ENCODE measurements around the gene MAP4K1. TPM values are rescaled to one million over a fixed set of nuclear protein-coding genes. Genes with fewer than 3 reads are reported as not detected.

The MAP4K1 gene
- polyA plus RNA-seq, 2 of the 4 experiments (the other 2 are of a cell fraction), result 1.2 to 2.6 TPM

DNA sequence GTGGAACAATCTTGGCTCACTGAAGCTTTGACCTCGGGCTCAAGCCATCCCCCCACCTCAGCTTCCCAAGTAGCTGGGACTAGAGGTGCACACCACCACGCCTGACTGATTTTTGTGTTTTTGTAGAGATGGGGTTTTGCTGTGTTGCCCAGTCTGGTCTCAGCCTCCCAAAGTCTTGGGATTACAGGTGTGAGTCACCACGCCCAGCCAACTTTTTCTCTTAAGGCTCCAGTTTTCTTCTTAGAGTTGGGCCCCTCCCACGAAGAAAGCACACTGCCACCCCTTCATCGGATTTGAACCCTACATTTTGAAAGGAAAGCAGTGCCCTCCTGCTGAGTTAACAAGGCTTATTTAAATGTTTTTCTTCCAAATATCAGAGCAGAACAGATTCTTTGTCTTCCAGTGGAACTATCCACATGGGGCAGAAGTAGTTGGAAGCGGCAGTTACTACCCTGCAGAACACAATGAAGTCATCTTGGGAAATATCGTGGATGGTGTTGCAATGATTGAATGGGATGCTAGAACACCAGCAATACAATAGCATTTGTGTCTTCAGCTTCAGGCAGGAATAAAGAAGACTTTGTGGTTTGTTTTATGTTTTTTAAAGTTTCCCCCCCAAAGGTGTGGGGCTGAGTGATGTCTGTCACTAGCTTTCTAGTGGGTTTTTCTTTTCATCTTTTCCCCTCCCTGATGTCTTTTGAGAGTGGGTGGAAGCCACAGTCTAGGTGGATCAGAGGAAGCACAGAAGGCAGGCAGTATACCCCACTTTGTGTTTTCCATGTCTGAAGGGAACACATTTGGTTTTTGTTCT lies 38.6 kb upstream of the MAP4K1 start (continued):
- TF ChIP-seq, protein P1, sequence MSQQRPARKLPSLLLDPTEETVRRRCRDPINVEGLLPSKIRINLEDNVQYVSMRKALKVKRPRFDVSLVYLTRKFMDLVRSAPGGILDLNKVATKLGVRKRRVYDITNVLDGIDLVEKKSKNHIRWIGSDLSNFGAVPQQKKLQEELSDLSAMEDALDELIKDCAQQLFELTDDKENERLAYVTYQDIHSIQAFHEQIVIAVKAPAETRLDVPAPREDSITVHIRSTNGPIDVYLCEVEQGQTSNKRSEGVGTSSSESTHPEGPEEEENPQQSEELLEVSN (IDR thresholded peaks at IDR 0.05; ENCODE audit: borderline replicate concordance, low read depth), result no peak
- TF ChIP-seq RNF2 (IDR thresholded peaks at IDR 0.05; ENCODE audit: borderline replicate concordance, low read depth), result no peak
- TF ChIP-seq HEYL (CRISPR knock-in tag; IDR thresholded peaks at IDR 0.05), result no peak
- no peak for TF ChIP-seq CHD4 (IDR thresholded peaks at IDR 0.05; ENCODE audit: borderline replicate concordance)
- no peak for TF ChIP-seq ZFP36 (IDR thresholded peaks at IDR 0.05; ENCODE audit: borderline replicate concordance, partially characterized antibody)
- TF ChIP-seq BHLHE40 (IDR thresholded peaks at IDR 0.05; ENCODE audit: low read depth, low read length), result no peak
- TF ChIP-seq, protein P2, sequence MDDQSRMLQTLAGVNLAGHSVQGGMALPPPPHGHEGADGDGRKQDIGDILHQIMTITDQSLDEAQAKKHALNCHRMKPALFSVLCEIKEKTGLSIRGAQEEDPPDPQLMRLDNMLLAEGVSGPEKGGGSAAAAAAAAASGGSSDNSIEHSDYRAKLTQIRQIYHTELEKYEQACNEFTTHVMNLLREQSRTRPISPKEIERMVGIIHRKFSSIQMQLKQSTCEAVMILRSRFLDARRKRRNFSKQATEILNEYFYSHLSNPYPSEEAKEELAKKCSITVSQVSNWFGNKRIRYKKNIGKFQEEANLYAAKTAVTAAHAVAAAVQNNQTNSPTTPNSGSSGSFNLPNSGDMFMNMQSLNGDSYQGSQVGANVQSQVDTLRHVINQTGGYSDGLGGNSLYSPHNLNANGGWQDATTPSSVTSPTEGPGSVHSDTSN (IDR thresholded peaks at IDR 0.05), result no peak
- TF ChIP-seq, protein P3, sequence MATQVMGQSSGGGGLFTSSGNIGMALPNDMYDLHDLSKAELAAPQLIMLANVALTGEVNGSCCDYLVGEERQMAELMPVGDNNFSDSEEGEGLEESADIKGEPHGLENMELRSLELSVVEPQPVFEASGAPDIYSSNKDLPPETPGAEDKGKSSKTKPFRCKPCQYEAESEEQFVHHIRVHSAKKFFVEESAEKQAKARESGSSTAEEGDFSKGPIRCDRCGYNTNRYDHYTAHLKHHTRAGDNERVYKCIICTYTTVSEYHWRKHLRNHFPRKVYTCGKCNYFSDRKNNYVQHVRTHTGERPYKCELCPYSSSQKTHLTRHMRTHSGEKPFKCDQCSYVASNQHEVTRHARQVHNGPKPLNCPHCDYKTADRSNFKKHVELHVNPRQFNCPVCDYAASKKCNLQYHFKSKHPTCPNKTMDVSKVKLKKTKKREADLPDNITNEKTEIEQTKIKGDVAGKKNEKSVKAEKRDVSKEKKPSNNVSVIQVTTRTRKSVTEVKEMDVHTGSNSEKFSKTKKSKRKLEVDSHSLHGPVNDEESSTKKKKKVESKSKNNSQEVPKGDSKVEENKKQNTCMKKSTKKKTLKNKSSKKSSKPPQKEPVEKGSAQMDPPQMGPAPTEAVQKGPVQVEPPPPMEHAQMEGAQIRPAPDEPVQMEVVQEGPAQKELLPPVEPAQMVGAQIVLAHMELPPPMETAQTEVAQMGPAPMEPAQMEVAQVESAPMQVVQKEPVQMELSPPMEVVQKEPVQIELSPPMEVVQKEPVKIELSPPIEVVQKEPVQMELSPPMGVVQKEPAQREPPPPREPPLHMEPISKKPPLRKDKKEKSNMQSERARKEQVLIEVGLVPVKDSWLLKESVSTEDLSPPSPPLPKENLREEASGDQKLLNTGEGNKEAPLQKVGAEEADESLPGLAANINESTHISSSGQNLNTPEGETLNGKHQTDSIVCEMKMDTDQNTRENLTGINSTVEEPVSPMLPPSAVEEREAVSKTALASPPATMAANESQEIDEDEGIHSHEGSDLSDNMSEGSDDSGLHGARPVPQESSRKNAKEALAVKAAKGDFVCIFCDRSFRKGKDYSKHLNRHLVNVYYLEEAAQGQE (IDR thresholded peaks at IDR 0.05), result no peak

DNA sequence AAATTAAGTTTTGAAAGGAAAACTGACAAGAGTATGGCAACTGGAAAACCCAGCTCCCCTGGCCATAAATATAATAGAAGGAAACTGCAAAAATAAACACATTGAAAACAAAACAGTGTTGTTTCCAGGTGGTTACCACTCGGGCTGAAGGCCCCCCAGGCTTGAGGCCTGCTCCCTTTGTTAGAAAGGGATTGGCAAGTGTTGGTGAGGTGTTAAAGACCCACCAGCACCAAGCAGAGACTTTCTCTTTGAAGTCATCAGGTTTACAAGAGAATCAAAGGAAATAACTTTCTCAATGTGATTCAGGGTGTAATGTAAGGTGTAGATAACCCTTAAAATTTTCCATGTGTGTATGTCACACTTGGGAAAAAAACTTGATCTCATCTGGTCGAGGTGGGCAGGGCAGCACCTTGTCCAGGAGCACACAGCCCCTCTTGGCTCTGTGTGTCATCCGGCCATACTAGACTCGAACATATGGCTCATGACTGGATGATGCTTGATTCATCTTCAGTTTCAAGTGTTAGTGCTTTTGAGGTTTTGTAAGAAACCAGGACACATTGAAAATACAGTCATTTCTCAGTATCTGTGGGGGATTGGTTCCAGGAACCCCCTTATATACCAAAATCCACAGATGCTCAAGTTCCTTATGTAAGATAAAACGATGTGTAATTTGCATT lies 37.5 kb upstream of the MAP4K1 start:
- FAIRE-seq (peak; percentile 78), ATAC-seq (no peak), DNase-seq (ENCODE audit: low read depth in 1 of 2, low spot score in 1 of 2) (no peak)
- Histone ChIP-seq H3K4me1 (peaks cover 97% of the 10 kb centered on the region), H3K4me3 (peak overlapping the region; percentile 3; the same call in 1 of the 3 replicates), H3K27ac (peak overlapping the region; percentile 87 to 91), H3K4me2 (peak overlapping the region; percentile 83), H3K9me3 (no peaks in the 10 kb centered on the region)
- CTCF ChIA-PET, result interaction anchor here (0.8 to 20.1 kb wide), 8 partner anchors 7 to 75 kb away, joined by 3 to 336 read pairs (median 12); partner anchors contain the start of gene ACTN4
- POLR2A ChIA-PET, result interaction anchor here (4.6 kb wide), 1 partner anchor 28 kb away, joined by 38 read pairs; no protein-coding TSS in a partner anchor
- 43% methylated on average over 5 of the region's 5 CpGs for WGBS (ENCODE audit: missing lambda C conversion rate)
- TF ChIP-seq KDM5A (IDR thresholded peaks at IDR 0.05) (no peak), JUNB (IDR thresholded peaks at IDR 0.05) (0 out of 2 replicates have a peak, but pooled peaks have one; percentile 20), RNF2 (IDR thresholded peaks at IDR 0.05; ENCODE audit: borderline replicate concordance, low read depth) (no peak), RARB (CRISPR knock-in tag; IDR thresholded peaks at IDR 0.05) (0 out of 2 replicates have a peak, but pooled peaks have one; percentile 42), TP53 (CRISPR knock-in tag; IDR thresholded peaks at IDR 0.05) (no peak)

DNA sequence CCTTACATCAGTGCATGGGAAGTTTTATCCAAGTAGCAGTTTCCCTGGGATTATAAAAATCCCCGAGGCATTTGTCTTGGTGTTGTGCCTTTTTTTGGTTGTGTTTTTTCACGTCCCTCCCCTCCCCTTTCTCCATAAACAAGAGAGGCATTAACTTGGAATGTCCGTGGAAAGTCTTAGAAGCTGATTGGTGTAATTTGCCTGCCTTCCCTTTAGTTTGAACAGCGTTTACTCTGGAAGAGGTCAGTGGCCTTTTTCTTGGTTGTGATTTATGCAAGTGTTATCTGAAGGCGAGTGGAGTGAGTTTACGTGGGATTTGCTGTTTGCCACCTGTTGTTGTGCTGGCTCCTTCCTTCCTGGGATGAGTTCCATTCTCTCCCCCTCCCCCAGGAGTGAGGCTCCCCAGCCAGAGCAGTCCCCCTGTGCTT lies 36.9 kb upstream of the MAP4K1 start:
- DNase-seq (ENCODE audit: low read depth in 1 of 2, low spot score in 1 of 2) (peak in 1 of 2 experiments; percentile 62), ATAC-seq (no peak), FAIRE-seq (peak; percentile 70)
- 7% methylated on average over 6 of the region's 6 CpGs for WGBS (ENCODE audit: missing lambda C conversion rate)
- ChIA-PET CTCF (interaction anchor here (0.8 to 20.1 kb wide), 7 partner anchors 9 to 75 kb away, joined by 3 to 336 read pairs (median 10); no protein-coding TSS in a partner anchor), POLR2A (no interaction called here)
- Histone ChIP-seq H3K4me2 (peak overlapping the region; percentile 83), H3K9me3 (no peaks in the 10 kb centered on the region), H3K27ac (peak overlapping the region; percentile 87 to 91), H3K4me1 (peaks cover 91% of the 10 kb centered on the region), H3K4me3 (peak overlapping the region; percentile 3; the same call in 1 of the 3 replicates)
- TF ChIP-seq MYC (IDR thresholded peaks at IDR 0.05; ENCODE audit: borderline replicate concordance, low read length), result no peak
- TF ChIP-seq JUNB (IDR thresholded peaks at IDR 0.05), result no peak
- TF ChIP-seq EHMT2 (IDR thresholded peaks at IDR 0.05; ENCODE audit: low read depth), result no peak
- TF ChIP-seq, protein P4, sequence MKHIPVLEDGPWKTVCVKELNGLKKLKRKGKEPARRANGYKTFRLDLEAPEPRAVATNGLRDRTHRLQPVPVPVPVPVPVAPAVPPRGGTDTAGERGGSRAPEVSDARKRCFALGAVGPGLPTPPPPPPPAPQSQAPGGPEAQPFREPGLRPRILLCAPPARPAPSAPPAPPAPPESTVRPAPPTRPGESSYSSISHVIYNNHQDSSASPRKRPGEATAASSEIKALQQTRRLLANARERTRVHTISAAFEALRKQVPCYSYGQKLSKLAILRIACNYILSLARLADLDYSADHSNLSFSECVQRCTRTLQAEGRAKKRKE (CRISPR knock-in tag; IDR thresholded peaks at IDR 0.05; ENCODE audit: low read depth), result 0 out of 2 replicates have a peak, but pooled peaks have one; percentile 47
- TF ChIP-seq FOSL2 (IDR thresholded peaks at IDR 0.05), result no peak
- TF ChIP-seq FOSL2 (CRISPR knock-in tag; IDR thresholded peaks at IDR 0.05), result no peak
- TF ChIP-seq HOXA7 (CRISPR knock-in tag; IDR thresholded peaks at IDR 0.05), result peak; percentile 89
- TF ChIP-seq RCOR1 (IDR thresholded peaks at IDR 0.05; ENCODE audit: low read depth, low read length), result no peak
- TF ChIP-seq CHD2 (IDR thresholded peaks at IDR 0.05; ENCODE audit: low read length, partially characterized antibody), result no peak
- no peak for TF ChIP-seq JUN (IDR thresholded peaks at IDR 0.05)
- no peak for TF ChIP-seq NPAS2 (CRISPR knock-in tag; IDR thresholded peaks at IDR 0.05; ENCODE audit: borderline replicate concordance)
- no peak for TF ChIP-seq KDM5A (IDR thresholded peaks at IDR 0.05)
- TF ChIP-seq, protein P5, sequence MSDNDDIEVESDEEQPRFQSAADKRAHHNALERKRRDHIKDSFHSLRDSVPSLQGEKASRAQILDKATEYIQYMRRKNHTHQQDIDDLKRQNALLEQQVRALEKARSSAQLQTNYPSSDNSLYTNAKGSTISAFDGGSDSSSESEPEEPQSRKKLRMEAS (IDR thresholded peaks at IDR 0.05), result no peak
- TF ChIP-seq, protein P1 (IDR thresholded peaks at IDR 0.05; ENCODE audit: borderline replicate concordance, low read depth), result no peak
- TF ChIP-seq HDAC2 (IDR thresholded peaks at IDR 0.05), result no peak
- no peak for TF ChIP-seq CHD4 (IDR thresholded peaks at IDR 0.05; ENCODE audit: borderline replicate concordance)
